Nephron progenitor cell (in vitro differentiated cells): ENCODE measurements around the gene KIAA1958.
A peak's percentile ranks its signal among the peaks of the same experiment; 100 is the strongest.

ENCODE experiments used
- DNase-seq: peaks from one replicate; pipeline ENCODE4 v3.0.0; 2021
- H3K27ac Mint-ChIP-seq: 2 replicates; pipeline ENCODE4 v1.8.0; 2021; ENCODE audit warnings: mild to moderate bottlenecking, moderate library complexity, mixed read lengths
- H3K27me3 Mint-ChIP-seq: 2 replicates; pipeline ENCODE4 v1.8.0; 2021; ENCODE audit warnings: mild to moderate bottlenecking, low read depth, mixed read lengths; ENCODE audit not compliant: poor library complexity
- H3K36me3 Mint-ChIP-seq: 2 replicates; pipeline ENCODE4 v1.8.0; 2021; ENCODE audit warnings: low read depth, mixed read lengths
- H3K4me1 Mint-ChIP-seq: 2 replicates; pipeline ENCODE4 v1.8.0; 2021; ENCODE audit warnings: mixed read lengths
- H3K4me3 Mint-ChIP-seq: 2 replicates; pipeline ENCODE4 v1.8.0; 2021; ENCODE audit warnings: mild to moderate bottlenecking, moderate library complexity, mixed read lengths
- H3K9me3 Mint-ChIP-seq: 2 replicates; pipeline ENCODE4 v1.8.0; 2021; ENCODE audit warnings: mild to moderate bottlenecking, moderate library complexity, mixed read lengths
- CTCF ChIP-seq: fragments of 200-600 bp; sonication (generic); IDR thresholded peaks from 2 replicates; pipeline ENCODE4 v1.5.0; 2021; ENCODE audit warnings: antibody characterized with exemption

Gene KIAA1958

GRCh38 chr9:112700085-112700484 is 213.5 kb downstream of the KIAA1958 start:
- Mint-ChIP-seq H3K4me3 (no peak overlapping the region), H3K27me3 (no peaks in the 10 kb centered on the region), H3K9me3 (no peaks in the 10 kb centered on the region), H3K4me1 (no peaks in the 10 kb centered on the region), H3K27ac (no peak overlapping the region), H3K36me3 (peaks cover 38% of the 10 kb centered on the region)
- TF ChIP-seq CTCF = no peak
- DNase-seq = no peak

DNA sequence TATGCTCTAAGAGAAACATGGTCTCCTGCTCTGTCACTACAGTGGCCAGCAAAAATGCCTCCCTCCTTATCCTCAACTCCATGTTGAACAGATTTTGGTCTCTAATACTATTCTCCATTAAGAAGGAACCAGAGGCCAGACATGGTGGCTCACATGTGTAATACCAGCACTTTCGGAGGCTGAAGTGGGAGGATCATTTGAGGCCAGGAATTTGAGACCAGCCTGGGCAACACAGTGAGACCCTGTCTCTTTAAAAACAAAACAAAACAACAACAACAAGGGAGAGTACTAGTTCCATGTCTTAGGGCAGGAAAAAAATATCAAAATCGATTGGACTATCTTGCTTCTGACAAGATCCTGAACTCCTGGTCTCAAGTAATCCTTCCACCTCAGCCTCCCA is 216.7 kb downstream of the KIAA1958 start:
- H3K27ac Mint-ChIP-seq = no peak overlapping the region
- no peak for TF ChIP-seq CTCF
- no peak overlapping the region for H3K4me3 Mint-ChIP-seq
- H3K27me3 Mint-ChIP-seq = no peaks in the 10 kb centered on the region
- DNase-seq = no peak
- H3K36me3 Mint-ChIP-seq = peaks cover 20% of the 10 kb centered on the region
- no peaks in the 10 kb centered on the region for H3K4me1 Mint-ChIP-seq
- H3K9me3 Mint-ChIP-seq = no peaks in the 10 kb centered on the region

GRCh38 chr9:112705768-112706427 is 219.3 kb downstream of the KIAA1958 start:
- peak; percentile 8 for DNase-seq
- H3K36me3 Mint-ChIP-seq = peaks cover 17% of the 10 kb centered on the region

DNA sequence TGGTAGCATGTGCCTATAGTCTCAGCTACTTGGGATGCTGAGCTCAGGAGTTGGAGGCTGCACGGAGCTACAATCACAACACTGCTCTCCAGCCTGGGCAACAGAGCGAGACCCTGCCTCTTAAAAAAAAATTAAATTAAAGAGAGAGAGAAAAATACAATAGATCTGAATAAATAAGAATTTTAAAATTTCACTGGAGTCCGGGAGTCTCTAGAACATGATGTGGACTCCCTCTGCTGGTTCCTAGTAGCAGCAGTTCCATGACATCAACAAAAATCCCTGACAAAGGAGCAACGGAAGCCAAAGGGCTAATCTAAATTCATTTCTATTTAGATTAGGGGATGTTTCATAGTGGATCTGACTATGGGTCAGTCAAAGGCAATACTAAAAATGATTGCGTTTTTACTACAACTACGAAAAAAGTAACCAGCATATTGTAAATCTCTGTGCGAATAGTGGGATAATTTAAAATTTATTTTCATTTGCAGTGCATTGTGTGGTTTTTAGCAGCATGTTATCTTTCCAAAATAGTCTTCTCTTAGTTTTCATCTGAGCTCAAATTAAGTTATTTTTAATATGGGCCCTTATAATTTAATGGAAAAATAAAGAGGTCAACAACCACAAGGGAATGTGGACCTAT is 224.5 kb downstream of the KIAA1958 start:
- no peak overlapping the region for H3K4me3 Mint-ChIP-seq
- no peaks in the 10 kb centered on the region for H3K27me3 Mint-ChIP-seq
- no peaks in the 10 kb centered on the region for H3K4me1 Mint-ChIP-seq
- peaks cover 48% of the 10 kb centered on the region for H3K36me3 Mint-ChIP-seq
- H3K27ac Mint-ChIP-seq = no peak overlapping the region
- peaks cover 22% of the 10 kb centered on the region for H3K9me3 Mint-ChIP-seq
- TF ChIP-seq CTCF = peak; percentile 26
- DNase-seq = no peak

More at GRCh38 chr9:112705768-112706427, 219.3 kb downstream of the KIAA1958 start:
- Mint-ChIP-seq H3K9me3 (no peaks in the 10 kb centered on the region), H3K4me3 (no peak overlapping the region), H3K27me3 (no peaks in the 10 kb centered on the region), H3K27ac (no peak overlapping the region), H3K4me1 (no peaks in the 10 kb centered on the region)
- TF ChIP-seq CTCF = peak; percentile 41

- Mint-ChIP-seq H3K36me3 (peaks cover 47% of the 10 kb centered on the region), H3K27me3 (no peaks in the 10 kb centered on the region), H3K4me3 (no peak overlapping the region), H3K4me1 (peaks cover 8% of the 10 kb centered on the region), H3K9me3 (peaks cover 22% of the 10 kb centered on the region), H3K27ac (no peak overlapping the region)
- TF ChIP-seq CTCF = no peak
- no peak for DNase-seq
These were observed 226.1 kb downstream of the KIAA1958 start for GRCh38 chr9:112712678-112713077.
